GM12878 (cell line): ENCODE measurements around the gene SLAMF1. TPM values are rescaled to one million over a fixed set of nuclear protein-coding genes. Genes with fewer than 3 reads are reported as not detected.
A peak's percentile ranks its signal among the peaks of the same experiment; 100 is the strongest.

Source experiments
- FOXM1 ChIP-seq: IDR thresholded peaks from 2 replicates; pipeline ENCODE4 v1.6.1; 2012; ENCODE audit warnings: low read depth, mild to moderate bottlenecking, inconsistent platforms, low read length, moderate library complexity
- GATAD2B ChIP-seq: fragments of 450-650 bp; conservative IDR thresholded peaks from 2 replicates; pipeline ENCODE4 v1.6.1; 2017; ENCODE audit warnings: low read depth, mild to moderate bottlenecking, moderate library complexity
- HCFC1 ChIP-seq: fragments of 150-350 bp; IDR thresholded peaks from 2 replicates; pipeline ENCODE4 v1.6.1; 2014; ENCODE audit warnings: low read length
- HDAC6 ChIP-seq: fragments of 200-600 bp; sonication (generic); IDR thresholded peaks from one replicate; pipeline ENCODE4 v1.8.0; 2017; ENCODE audit warnings: antibody characterized with exemption; ENCODE audit not compliant: unreplicated experiment
- JUND ChIP-seq: IDR thresholded peaks from 2 replicates; pipeline ENCODE4 v1.6.1; 2012; ENCODE audit warnings: low read depth, mild to moderate bottlenecking, low read length, improper control_type of control experiment, moderate library complexity
- KDM1A ChIP-seq: fragments of 200-600 bp; sonication (generic); IDR thresholded peaks from 2 replicates; pipeline ENCODE4 v1.6.1; 2016; ENCODE audit warnings: borderline replicate concordance
- MEF2B ChIP-seq: fragments of 450-650 bp; IDR thresholded peaks from 2 replicates; pipeline ENCODE4 v1.6.1; 2018; ENCODE audit warnings: mild to moderate bottlenecking, moderate library complexity; ENCODE audit not compliant: partially characterized antibody, poor library complexity, severe bottlenecking
- NFYA ChIP-seq: IDR thresholded peaks from 2 replicates; pipeline ENCODE4 v1.6.1; 2011; ENCODE audit warnings: low read depth, mild to moderate bottlenecking, low read length, improper control_type of control experiment, borderline replicate concordance
- NRF1 ChIP-seq: conservative IDR thresholded peaks from 2 replicates; pipeline ENCODE4 v1.6.1; 2011; ENCODE audit warnings: mild to moderate bottlenecking, low read depth, low read length, improper control_type of control experiment
- PAX5 ChIP-seq: IDR thresholded peaks from 2 replicates; pipeline ENCODE4 v1.6.1; 2011; ENCODE audit warnings: low read depth, low read length, borderline replicate concordance
- POU2F2 ChIP-seq: IDR thresholded peaks from 3 replicates; pipeline ENCODE4 v1.6.1; 2011; ENCODE audit warnings: low read depth, mild to moderate bottlenecking, low read length, borderline replicate concordance
- RUNX3 ChIP-seq: IDR thresholded peaks from 2 replicates; pipeline ENCODE4 v1.6.1; 2012; ENCODE audit warnings: low read length, inconsistent platforms
- SMARCA5 ChIP-seq: fragments of 450-650 bp; IDR thresholded peaks from 2 replicates; pipeline ENCODE4 v1.6.1; 2017; ENCODE audit warnings: mild to moderate bottlenecking
- ZBED1 ChIP-seq: IDR thresholded peaks from 2 replicates; pipeline ENCODE4 v1.6.1; 2016; ENCODE audit warnings: borderline replicate concordance
- ZNF622 ChIP-seq: fragments of 450-650 bp; IDR thresholded peaks from 2 replicates; pipeline ENCODE4 v1.6.1; 2017; ENCODE audit warnings: mild to moderate bottlenecking, inconsistent platforms
- ZZZ3 ChIP-seq: IDR thresholded peaks from 2 replicates; pipeline ENCODE4 v1.6.1; 2011; ENCODE audit warnings: low read depth; ENCODE audit not compliant: control insufficient read depth, insufficient read length
- polyA plus RNA-seq, 11 experiments: library from polyadenylated mRNA; depleted of rRNA in 4 of 11; unstranded in 6 of 11; stranded (reverse) in 5 of 11; fragments of >200 nt; fragmentation: Nextera tagmentation in 4 of 11; fragmentation: Illumina TruSeq in 1 of 11; extraction: Ambion mirVana in 4 of 11; extraction: Trizol in 1 of 11; gene quantifications; 1 replicate in 1 of 11; 2 replicates in 10 of 11; pipeline versions ENCODE4 v1.2.1 to v1.2.3, GENCODE V29; 2011 to 2016; ENCODE audit warnings: inconsistent platforms in 2 of 11, missing spikeins in 2 of 11, low read depth in 1 of 11
- total RNA-seq, 4 experiments: library from RNA; depleted of rRNA in 3 of 4; stranded (reverse); fragments of >200 nt in 3 of 4; fragmentation: Illumina TruSeq in 1 of 4; extraction: Trizol in 1 of 4; gene quantifications; 2 replicates each; pipeline versions ENCODE4 v1.2.1 to v1.2.3, GENCODE V29; 2013 to 2021
- TF ChIP-seq, protein P1 (sequence below): fragments of 450-650 bp; IDR thresholded peaks from 2 replicates; pipeline ENCODE4 v1.6.1; 2018; ENCODE audit warnings: borderline replicate concordance, mild to moderate bottlenecking; ENCODE audit not compliant: partially characterized antibody
- TF ChIP-seq, protein P2 (sequence below): fragments of 150-350 bp; IDR thresholded peaks from 2 replicates; pipeline ENCODE4 v1.6.1; 2014; ENCODE audit warnings: mild to moderate bottlenecking, low read depth, low read length
- TF ChIP-seq, protein P3 (sequence below): fragments of 450-650 bp; conservative IDR thresholded peaks from 2 replicates; pipeline ENCODE4 v1.6.1; 2017; ENCODE audit warnings: mild to moderate bottlenecking, moderate library complexity
- TF ChIP-seq, protein P4 (sequence below): fragments of 450-650 bp; IDR thresholded peaks from 2 replicates; pipeline ENCODE4 v1.6.1; 2016; ENCODE audit warnings: mild to moderate bottlenecking
- TF ChIP-seq, protein P5 (sequence below): IDR thresholded peaks from 2 replicates; pipeline ENCODE4 v1.6.1; 2011; ENCODE audit warnings: mild to moderate bottlenecking, low read depth, low read length, moderate library complexity; ENCODE audit not compliant: insufficient replicate concordance

The SLAMF1 gene
- total and polyA plus RNA-seq, 10 of the 15 experiments (the other 5 are each of a cell fraction or from before 2014, with no cell fraction given) = 87.3 to 260 (median 131) TPM

DNA sequence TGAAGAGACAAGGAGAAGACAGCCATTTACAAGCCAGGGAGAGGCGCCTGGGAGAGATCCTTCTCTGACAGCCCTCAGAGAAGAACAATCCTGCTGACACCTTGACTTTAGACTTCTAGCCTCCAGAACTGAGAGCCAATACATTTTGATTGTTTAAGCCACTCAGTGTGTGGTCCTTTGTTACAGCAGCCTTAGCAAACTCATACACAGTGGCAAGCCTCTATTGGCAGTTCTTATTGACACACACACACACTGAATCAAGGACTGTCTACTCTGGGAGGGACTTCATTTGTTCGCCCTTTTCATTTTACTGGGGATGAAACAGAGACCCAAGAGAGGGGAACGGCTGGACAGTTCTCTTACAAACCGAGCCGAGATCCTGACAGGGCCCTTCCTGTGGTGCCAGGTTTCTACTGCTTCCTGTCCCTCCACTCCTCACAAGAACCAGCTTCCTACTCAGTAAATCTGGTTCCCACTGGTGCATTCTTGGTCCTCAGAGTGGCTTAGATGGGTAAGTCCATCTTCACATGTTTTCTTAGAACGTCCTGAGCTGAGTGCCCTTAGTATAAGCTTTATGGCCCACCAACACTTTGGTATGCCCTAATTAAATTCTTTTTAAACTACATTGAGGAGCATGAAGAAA is 14.7 kb downstream of the SLAMF1 start (continued):
- TF ChIP-seq, protein P1, sequence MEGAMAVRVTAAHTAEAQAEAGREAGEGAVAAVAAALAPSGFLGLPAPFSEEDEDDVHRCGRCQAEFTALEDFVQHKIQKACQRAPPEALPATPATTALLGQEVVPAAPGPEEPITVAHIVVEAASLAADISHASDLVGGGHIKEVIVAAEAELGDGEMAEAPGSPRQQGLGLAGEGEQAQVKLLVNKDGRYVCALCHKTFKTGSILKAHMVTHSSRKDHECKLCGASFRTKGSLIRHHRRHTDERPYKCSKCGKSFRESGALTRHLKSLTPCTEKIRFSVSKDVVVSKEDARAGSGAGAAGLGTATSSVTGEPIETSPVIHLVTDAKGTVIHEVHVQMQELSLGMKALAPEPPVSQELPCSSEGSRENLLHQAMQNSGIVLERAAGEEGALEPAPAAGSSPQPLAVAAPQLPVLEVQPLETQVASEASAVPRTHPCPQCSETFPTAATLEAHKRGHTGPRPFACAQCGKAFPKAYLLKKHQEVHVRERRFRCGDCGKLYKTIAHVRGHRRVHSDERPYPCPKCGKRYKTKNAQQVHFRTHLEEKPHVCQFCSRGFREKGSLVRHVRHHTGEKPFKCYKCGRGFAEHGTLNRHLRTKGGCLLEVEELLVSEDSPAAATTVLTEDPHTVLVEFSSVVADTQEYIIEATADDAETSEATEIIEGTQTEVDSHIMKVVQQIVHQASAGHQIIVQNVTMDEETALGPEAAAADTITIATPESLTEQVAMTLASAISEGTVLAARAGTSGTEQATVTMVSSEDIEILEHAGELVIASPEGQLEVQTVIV = no peak
- TF ChIP-seq, protein P2, sequence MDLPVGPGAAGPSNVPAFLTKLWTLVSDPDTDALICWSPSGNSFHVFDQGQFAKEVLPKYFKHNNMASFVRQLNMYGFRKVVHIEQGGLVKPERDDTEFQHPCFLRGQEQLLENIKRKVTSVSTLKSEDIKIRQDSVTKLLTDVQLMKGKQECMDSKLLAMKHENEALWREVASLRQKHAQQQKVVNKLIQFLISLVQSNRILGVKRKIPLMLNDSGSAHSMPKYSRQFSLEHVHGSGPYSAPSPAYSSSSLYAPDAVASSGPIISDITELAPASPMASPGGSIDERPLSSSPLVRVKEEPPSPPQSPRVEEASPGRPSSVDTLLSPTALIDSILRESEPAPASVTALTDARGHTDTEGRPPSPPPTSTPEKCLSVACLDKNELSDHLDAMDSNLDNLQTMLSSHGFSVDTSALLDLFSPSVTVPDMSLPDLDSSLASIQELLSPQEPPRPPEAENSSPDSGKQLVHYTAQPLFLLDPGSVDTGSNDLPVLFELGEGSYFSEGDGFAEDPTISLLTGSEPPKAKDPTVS = no peak
- TF ChIP-seq HDAC6 = no peak
- TF ChIP-seq, protein P3, sequence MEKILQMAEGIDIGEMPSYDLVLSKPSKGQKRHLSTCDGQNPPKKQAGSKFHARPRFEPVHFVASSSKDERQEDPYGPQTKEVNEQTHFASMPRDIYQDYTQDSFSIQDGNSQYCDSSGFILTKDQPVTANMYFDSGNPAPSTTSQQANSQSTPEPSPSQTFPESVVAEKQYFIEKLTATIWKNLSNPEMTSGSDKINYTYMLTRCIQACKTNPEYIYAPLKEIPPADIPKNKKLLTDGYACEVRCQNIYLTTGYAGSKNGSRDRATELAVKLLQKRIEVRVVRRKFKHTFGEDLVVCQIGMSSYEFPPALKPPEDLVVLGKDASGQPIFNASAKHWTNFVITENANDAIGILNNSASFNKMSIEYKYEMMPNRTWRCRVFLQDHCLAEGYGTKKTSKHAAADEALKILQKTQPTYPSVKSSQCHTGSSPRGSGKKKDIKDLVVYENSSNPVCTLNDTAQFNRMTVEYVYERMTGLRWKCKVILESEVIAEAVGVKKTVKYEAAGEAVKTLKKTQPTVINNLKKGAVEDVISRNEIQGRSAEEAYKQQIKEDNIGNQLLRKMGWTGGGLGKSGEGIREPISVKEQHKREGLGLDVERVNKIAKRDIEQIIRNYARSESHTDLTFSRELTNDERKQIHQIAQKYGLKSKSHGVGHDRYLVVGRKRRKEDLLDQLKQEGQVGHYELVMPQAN = no peak
- TF ChIP-seq MEF2B = no peak
- TF ChIP-seq ZBED1 = peak; percentile 23; the same call in 1 of the 2 replicates
- TF ChIP-seq ZNF622 = no peak
- TF ChIP-seq, protein P4, sequence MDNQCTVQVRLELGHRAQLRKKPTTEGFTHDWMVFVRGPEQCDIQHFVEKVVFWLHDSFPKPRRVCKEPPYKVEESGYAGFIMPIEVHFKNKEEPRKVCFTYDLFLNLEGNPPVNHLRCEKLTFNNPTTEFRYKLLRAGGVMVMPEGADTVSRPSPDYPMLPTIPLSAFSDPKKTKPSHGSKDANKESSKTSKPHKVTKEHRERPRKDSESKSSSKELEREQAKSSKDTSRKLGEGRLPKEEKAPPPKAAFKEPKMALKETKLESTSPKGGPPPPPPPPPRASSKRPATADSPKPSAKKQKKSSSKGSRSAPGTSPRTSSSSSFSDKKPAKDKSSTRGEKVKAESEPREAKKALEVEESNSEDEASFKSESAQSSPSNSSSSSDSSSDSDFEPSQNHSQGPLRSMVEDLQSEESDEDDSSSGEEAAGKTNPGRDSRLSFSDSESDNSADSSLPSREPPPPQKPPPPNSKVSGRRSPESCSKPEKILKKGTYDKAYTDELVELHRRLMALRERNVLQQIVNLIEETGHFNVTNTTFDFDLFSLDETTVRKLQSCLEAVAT = no peak
- TF ChIP-seq POU2F2 = no peak
- no peak for TF ChIP-seq NRF1
- TF ChIP-seq JUND = no peak
- no peak for TF ChIP-seq HCFC1
- no peak for TF ChIP-seq SMARCA5
- TF ChIP-seq PAX5 = no peak
- TF ChIP-seq NFYA = no peak
- TF ChIP-seq KDM1A = no peak
- no peak for TF ChIP-seq RUNX3
- no peak for TF ChIP-seq FOXM1
- no peak for TF ChIP-seq ZZZ3
- TF ChIP-seq GATAD2B = no peak
- TF ChIP-seq, protein P5, sequence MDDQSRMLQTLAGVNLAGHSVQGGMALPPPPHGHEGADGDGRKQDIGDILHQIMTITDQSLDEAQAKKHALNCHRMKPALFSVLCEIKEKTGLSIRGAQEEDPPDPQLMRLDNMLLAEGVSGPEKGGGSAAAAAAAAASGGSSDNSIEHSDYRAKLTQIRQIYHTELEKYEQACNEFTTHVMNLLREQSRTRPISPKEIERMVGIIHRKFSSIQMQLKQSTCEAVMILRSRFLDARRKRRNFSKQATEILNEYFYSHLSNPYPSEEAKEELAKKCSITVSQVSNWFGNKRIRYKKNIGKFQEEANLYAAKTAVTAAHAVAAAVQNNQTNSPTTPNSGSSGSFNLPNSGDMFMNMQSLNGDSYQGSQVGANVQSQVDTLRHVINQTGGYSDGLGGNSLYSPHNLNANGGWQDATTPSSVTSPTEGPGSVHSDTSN = no peak
